ENCODE results near the gene WWOX. TPM values are rescaled to one million over a fixed set of nuclear protein-coding genes. Genes with fewer than 3 reads are reported as not detected.

The WWOX gene
- polyA plus RNA-seq, 1 donor (not counting 4 experiments of a cell fraction or from before 2014, with no cell fraction given) = 5.1 TPM

DNA sequence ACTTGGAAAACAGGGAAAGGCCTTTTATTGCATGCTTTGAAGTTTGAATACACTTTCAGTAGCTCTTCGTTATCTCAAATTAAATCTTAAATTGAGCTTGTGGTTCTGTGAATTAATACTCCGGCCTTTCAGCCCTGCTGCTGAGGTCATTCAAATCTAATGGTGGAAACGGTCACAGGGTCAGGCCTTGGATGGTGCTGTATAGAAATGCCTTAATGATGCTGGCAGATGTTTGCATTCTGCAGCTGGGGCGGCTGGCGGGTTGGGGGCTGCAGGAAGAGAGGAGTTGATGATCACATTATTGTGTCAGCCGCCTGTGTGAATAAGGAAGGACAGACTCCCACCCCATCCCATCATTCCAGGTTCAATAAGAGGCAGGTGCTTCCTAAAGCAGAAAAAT is 723.6 kb downstream of the WWOX start:
- Histone ChIP-seq H3K9me3 (ENCODE audit: control insufficient read depth, low read depth, low read length) (no peaks in the 10 kb centered on the region), H3K4me3 (ENCODE audit: control insufficient read depth in 2 of 3, extremely low read depth in 1 of 3, insufficient read depth in 2 of 3, low read depth in 1 of 3, low read length in 3 of 3) (no peak overlapping the region), H3K4me2 (ENCODE audit: control insufficient read depth, extremely low read depth, insufficient read depth, low read depth, low read length) (no peak overlapping the region), H3K27ac (ENCODE audit: control insufficient read depth, insufficient read depth, low read length) (no peak overlapping the region), H3K36me3 (ENCODE audit: control insufficient read depth in 2 of 2, extremely low read depth in 1 of 2, insufficient read depth in 2 of 2, low read length in 2 of 2) (no peaks in the 10 kb centered on the region), H4K20me1 (ENCODE audit: control insufficient read depth, extremely low read depth, insufficient read depth, low read length) (no peaks in the 10 kb centered on the region), H3K27me3 (ENCODE audit: control insufficient read depth, extremely low read depth, insufficient read depth, low read length) (no peaks in the 10 kb centered on the region), H3K4me1 (ENCODE audit: control insufficient read depth, extremely low read depth, insufficient read depth, low read length) (no peaks in the 10 kb centered on the region), H3K79me2 (ENCODE audit: control insufficient read depth, insufficient read depth, low read length) (no peaks in the 10 kb centered on the region), H2AFZ (ENCODE audit: control insufficient read depth, low read length) (no peak overlapping the region), H3K9ac (ENCODE audit: control insufficient read depth, extremely low read depth, insufficient read depth, low read length) (no peak overlapping the region), H3K9me1 (ENCODE audit: control insufficient read depth, extremely low read depth, insufficient read depth, low read length) (no peaks in the 10 kb centered on the region)
- DNase-seq (ENCODE audit: low read depth, low spot score) (no peak), FAIRE-seq (no peak)
- TF ChIP-seq CTCF (optimal IDR thresholded peaks at IDR 0.05 in 1 of 3, IDR thresholded peaks at IDR 0.05 in 1 of 3, conservative IDR thresholded peaks at IDR 0.05 in 1 of 3; ENCODE audit: extremely low read depth in 1 of 3, insufficient read depth in 2 of 3, low read length in 3 of 3) (no peak), EZH2 (IDR thresholded peaks at IDR 0.05; ENCODE audit: low read length) (no peak)
- dilution Hi-C loops (cut with MboI; ENCODE audit: extremely low pct_ligation_motif_present, low sequenced_read_pairs) = no loop called here

DNA sequence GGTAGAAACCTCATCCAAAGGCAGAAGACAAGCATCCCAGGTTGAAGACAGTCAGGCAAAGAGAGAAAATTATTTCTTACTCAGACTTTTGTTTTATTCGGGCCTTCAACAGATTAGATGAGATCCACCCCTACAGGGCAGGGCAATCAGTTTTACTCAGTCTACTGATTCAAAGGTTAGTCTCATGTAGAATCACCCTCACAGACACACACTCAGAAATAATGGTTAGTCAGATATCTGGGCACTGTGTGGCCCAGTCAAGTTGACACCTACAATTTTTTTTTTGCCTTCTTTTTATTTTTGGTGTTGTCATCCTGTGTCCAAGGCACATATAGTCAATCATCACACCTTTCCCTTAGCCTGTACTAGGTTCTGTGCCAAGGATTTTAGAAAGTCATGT is 729.8 kb downstream of the WWOX start:
- Histone ChIP-seq H3K9ac (ENCODE audit: control insufficient read depth, extremely low read depth, insufficient read depth, low read length) (no peak overlapping the region), H3K79me2 (ENCODE audit: control insufficient read depth, insufficient read depth, low read length) (no peaks in the 10 kb centered on the region), H3K4me3 (ENCODE audit: control insufficient read depth in 2 of 3, extremely low read depth in 1 of 3, insufficient read depth in 2 of 3, low read depth in 1 of 3, low read length in 3 of 3) (no peak overlapping the region), H4K20me1 (ENCODE audit: control insufficient read depth, extremely low read depth, insufficient read depth, low read length) (no peaks in the 10 kb centered on the region), H3K9me3 (ENCODE audit: control insufficient read depth, low read depth, low read length) (no peaks in the 10 kb centered on the region), H3K4me1 (ENCODE audit: control insufficient read depth, extremely low read depth, insufficient read depth, low read length) (no peaks in the 10 kb centered on the region), H3K27me3 (ENCODE audit: control insufficient read depth, extremely low read depth, insufficient read depth, low read length) (no peaks in the 10 kb centered on the region), H3K4me2 (ENCODE audit: control insufficient read depth, extremely low read depth, insufficient read depth, low read depth, low read length) (no peak overlapping the region), H3K36me3 (ENCODE audit: control insufficient read depth in 2 of 2, extremely low read depth in 1 of 2, insufficient read depth in 2 of 2, low read length in 2 of 2) (no peaks in the 10 kb centered on the region), H2AFZ (ENCODE audit: control insufficient read depth, low read length) (no peak overlapping the region), H3K9me1 (ENCODE audit: control insufficient read depth, extremely low read depth, insufficient read depth, low read length) (no peaks in the 10 kb centered on the region), H3K27ac (ENCODE audit: control insufficient read depth, insufficient read depth, low read length) (no peak overlapping the region)
- TF ChIP-seq EZH2 (IDR thresholded peaks at IDR 0.05; ENCODE audit: low read length) = no peak
- no peak for TF ChIP-seq CTCF (optimal IDR thresholded peaks at IDR 0.05 in 1 of 3, IDR thresholded peaks at IDR 0.05 in 1 of 3, conservative IDR thresholded peaks at IDR 0.05 in 1 of 3; ENCODE audit: extremely low read depth in 1 of 3, insufficient read depth in 2 of 3, low read length in 3 of 3)
- dilution Hi-C loops (cut with MboI; ENCODE audit: extremely low pct_ligation_motif_present, low sequenced_read_pairs) = no loop called here
- FAIRE-seq (no peak), DNase-seq (ENCODE audit: low read depth, low spot score) (no peak)

Measured in keratinocyte (primary cell).